SK-N-SH (cell line): ENCODE results near the gene DIS3L2. TPM values are rescaled to one million over a fixed set of nuclear protein-coding genes. Genes with fewer than 3 reads are reported as not detected.

Source experiments
- CTCF ChIA-PET: fragments of 300-600, 350-600 bp; formaldehyde crosslinking; extraction: SDS; loops from one replicate; lab custom pipeline; 2021; lab: Yijun Ruan, JAX
- POLR2A ChIA-PET: fragments of 350-600 bp; sonication (Branson Sonifier 250); formaldehyde crosslinking; extraction: SDS; loops from one replicate; lab custom pipeline; 2020; ENCODE audit warnings: antibody characterized with exemption, inconsistent platforms; lab: Yijun Ruan, JAX
- DNase-seq: peaks from one replicate; pipeline ENCODE4 v3.0.0; 2012
- H2AFZ ChIP-seq: fragments of 200-600 bp; sonication (generic); 2 replicates; pipeline ENCODE4 v1.8.1; 2016; ENCODE audit warnings: antibody characterized with exemption, mild to moderate bottlenecking, low read depth
- H3F3A ChIP-seq: fragments of 200-600 bp; sonication (generic); replicated peaks from 2 replicates; pipeline ENCODE3; 2016; ENCODE audit warnings: antibody characterized with exemption, mild to moderate bottlenecking; ENCODE audit not compliant: insufficient read depth
- H3K27ac ChIP-seq, 2 experiments: fragments of 200-500 bp in 1 of 2; fragments of 200-600 bp in 1 of 2; sonication (Bioruptor generic) in 1 of 2; sonication (generic), shearing (Covaris generic) in 1 of 2; 2 replicates each; pipeline versions ENCODE4 v1.5.1 to v1.6.1; 2014 to 2016; ENCODE audit warnings: low read depth in 2 of 2, inconsistent platforms in 1 of 2, low read length in 1 of 2, mild to moderate bottlenecking in 1 of 2, mixed read lengths in 1 of 2
- H3K27me3 ChIP-seq: fragments of 200-600 bp; sonication (generic), shearing (Covaris generic); 2 replicates; pipeline ENCODE4 v1.6.1; 2016; ENCODE audit warnings: mixed run types; ENCODE audit not compliant: insufficient read depth
- H3K36me3 ChIP-seq, 2 experiments: fragments of 200-500 bp in 1 of 2; fragments of 200-600 bp in 1 of 2; sonication (Bioruptor generic) in 1 of 2; sonication (generic) in 1 of 2; replicated peaks in 1 of 2; 2 replicates each; pipeline versions ENCODE3 to v1.5.1; 2014 to 2016; ENCODE audit warnings: low read length in 1 of 2, mild to moderate bottlenecking in 1 of 2; ENCODE audit not compliant: insufficient read depth in 2 of 2, control insufficient read depth in 1 of 2
- H3K4me1 ChIP-seq, 2 experiments: fragments of 200-500 bp in 1 of 2; fragments of 200-600 bp in 1 of 2; sonication (Bioruptor generic) in 1 of 2; sonication (generic), shearing (Covaris generic) in 1 of 2; 2 replicates each; pipeline versions ENCODE4 v1.5.1 to v1.6.1; 2014 to 2016; ENCODE audit warnings: low read depth in 1 of 2, low read length in 1 of 2, mixed run types in 1 of 2; ENCODE audit not compliant: insufficient read depth in 2 of 2, control insufficient read depth in 1 of 2
- H3K4me2 ChIP-seq: fragments of 200-600 bp; sonication (generic), shearing (Covaris generic); 2 replicates; pipeline ENCODE4 v1.6.1; 2017; ENCODE audit warnings: mixed run types
- H3K4me3 ChIP-seq, 2 experiments: fragments of 200-500 bp in 1 of 2; fragments of 200-600 bp in 1 of 2; sonication (Bioruptor generic) in 1 of 2; sonication (generic), shearing (Covaris generic) in 1 of 2; 2 replicates each; pipeline versions ENCODE4 v1.5.1 to v1.8.1; 2014 to 2016; ENCODE audit warnings: low read depth in 2 of 2, inconsistent platforms in 1 of 2, low read length in 1 of 2, mild to moderate bottlenecking in 1 of 2, mixed read lengths in 1 of 2, moderate library complexity in 1 of 2
- H3K79me2 ChIP-seq: fragments of 200-600 bp; sonication (generic); 2 replicates; pipeline ENCODE4 v1.8.1; 2017; ENCODE audit warnings: mild to moderate bottlenecking; ENCODE audit not compliant: insufficient read depth
- H3K9ac ChIP-seq: fragments of 200-600 bp; sonication (generic); 2 replicates; pipeline ENCODE4 v1.6.1; 2017; ENCODE audit warnings: mixed run types
- H3K9me2 ChIP-seq: fragments of 200-600 bp; sonication (generic); 2 replicates; pipeline ENCODE4 v1.6.1; 2017; ENCODE audit warnings: mixed run types
- H3K9me3 ChIP-seq: fragments of 200-600 bp; sonication (generic); 2 replicates; pipeline ENCODE4 v1.6.1; 2017; ENCODE audit warnings: mixed run types, mild to moderate bottlenecking, moderate library complexity
- H4K20me1 ChIP-seq: fragments of 200-600 bp; sonication (generic); 2 replicates; pipeline ENCODE4 v1.6.1; 2017; ENCODE audit warnings: mild to moderate bottlenecking, mixed run types; ENCODE audit not compliant: insufficient read depth
- CHD2 ChIP-seq: fragments of 150-350 bp; IDR thresholded peaks from 2 replicates; pipeline ENCODE4 v1.6.1; 2018; ENCODE audit warnings: low read length; ENCODE audit not compliant: partially characterized antibody
- FOSL2 ChIP-seq: IDR thresholded peaks from 2 replicates; pipeline ENCODE4 v1.4.0; 2012; ENCODE audit warnings: low read depth, mild to moderate bottlenecking, moderate library complexity, borderline replicate concordance
- FOXJ3 ChIP-seq: sonication (generic); formaldehyde crosslinking; IDR thresholded peaks from 2 replicates; pipeline ENCODE4 v1.5.1; 2020; ENCODE audit warnings: mild to moderate bottlenecking, missing genetic modification reagents
- JUND ChIP-seq: IDR thresholded peaks from 2 replicates; pipeline ENCODE4 v1.4.0; 2012
- MXI1 ChIP-seq: IDR thresholded peaks from 2 replicates; pipeline ENCODE4 v1.6.1; 2012; ENCODE audit warnings: mild to moderate bottlenecking, low read depth, low read length, improper control_type of control experiment
- NFIC ChIP-seq: IDR thresholded peaks from 2 replicates; pipeline ENCODE4 v1.4.0; 2012; ENCODE audit warnings: borderline replicate concordance
- POLR2AphosphoS5 ChIP-seq: IDR thresholded peaks from 2 replicates; pipeline ENCODE4 v1.6.1; 2012; ENCODE audit warnings: low read depth, low read length
- RAD21 ChIP-seq: IDR thresholded peaks from 2 replicates; pipeline ENCODE4 v1.6.1; 2012; ENCODE audit warnings: mild to moderate bottlenecking, low read length
- RCOR1 ChIP-seq: fragments of 150-350 bp; IDR thresholded peaks from 2 replicates; pipeline ENCODE4 v1.6.1; 2017; ENCODE audit warnings: antibody characterized with exemption, low read length
- RFX5 ChIP-seq: IDR thresholded peaks from 2 replicates; pipeline ENCODE4 v1.6.1; 2012; ENCODE audit warnings: mild to moderate bottlenecking, improper control_type of control experiment, low read length
- SIN3A ChIP-seq: IDR thresholded peaks from 2 replicates; pipeline ENCODE4 v1.6.1; 2012; ENCODE audit warnings: low read depth, mild to moderate bottlenecking, low read length, moderate library complexity, borderline replicate concordance
- SMC3 ChIP-seq: IDR thresholded peaks from 2 replicates; pipeline ENCODE4 v1.6.1; 2012; ENCODE audit warnings: low read depth, low read length, improper control_type of control experiment
- TCF12 ChIP-seq: IDR thresholded peaks from 2 replicates; pipeline ENCODE4 v1.4.0; 2012
- WGBS: methylation state at CpG from one replicate; pipeline ENCODE4 v1.1.6; 2017; ENCODE audit warnings: low lambda C conversion rate; 5-methylcytosine and 5-hydroxymethylcytosine counted together
- polyA plus RNA-seq, 3 experiments: library from polyadenylated mRNA; depleted of rRNA; stranded (reverse); fragments of >200 nt; gene quantifications; 2 replicates each; pipeline ENCODE4 v1.2.3, GENCODE V29; 2012
- TF ChIP-seq, protein P1 (sequence below): fragments of 150-350 bp; IDR thresholded peaks from 2 replicates; pipeline ENCODE4 v1.6.1; 2016; ENCODE audit warnings: mild to moderate bottlenecking, low read depth, low read length
- TF ChIP-seq, protein P2 (sequence below): IDR thresholded peaks from 2 replicates; pipeline ENCODE4 v1.6.1; 2012; ENCODE audit warnings: mild to moderate bottlenecking, low read depth, low read length, moderate library complexity
- TF ChIP-seq, protein P3 (sequence below): IDR thresholded peaks from 2 replicates; pipeline ENCODE4 v1.4.0; 2012; ENCODE audit warnings: low read depth
- TF ChIP-seq, protein P4 (sequence below): fragments of 200-600 bp; sonication (generic); IDR thresholded peaks from 2 replicates; pipeline ENCODE4 v1.6.1; 2017; ENCODE audit warnings: antibody characterized with exemption, mild to moderate bottlenecking, moderate library complexity

Gene DIS3L2
- polyA plus RNA-seq, 1 of the 3 experiments (the other 2 are of a cell fraction) = 17.9 TPM

DNA sequence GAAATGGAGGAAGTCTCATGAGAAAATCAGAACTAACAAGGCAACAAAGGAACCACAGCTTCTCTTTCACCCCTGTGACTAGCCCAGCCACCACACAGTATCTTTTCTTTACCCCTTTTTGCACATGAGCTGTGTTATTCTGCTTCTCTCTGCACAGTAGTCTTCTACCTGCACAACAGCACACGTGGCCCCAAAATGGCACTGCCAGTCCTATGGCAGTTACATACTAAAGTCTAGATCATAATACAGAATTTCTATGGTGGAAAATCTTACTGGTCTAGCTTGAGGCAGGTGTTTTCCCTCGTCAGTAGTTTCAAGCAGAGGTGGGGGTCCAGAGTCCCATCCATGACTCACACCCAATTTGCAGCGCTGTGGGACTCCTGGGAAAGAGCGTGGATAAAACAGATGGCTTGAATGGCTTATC is 177.7 kb downstream of the DIS3L2 start:
- CTCF ChIA-PET = interaction anchor here (2.4 kb wide), 1 partner anchor 213 kb away, joined by 13 read pairs; the partner anchor contains the start of gene NPPC
- peaks cover 4 to 11% of the 10 kb centered on the region in 2 experiments for H3K36me3 ChIP-seq
- peaks cover 0 to 11% of the 10 kb centered on the region in 2 experiments; a peak in 1 of 4 replicates for H3K4me1 ChIP-seq
- POLR2A ChIA-PET = no interaction called here
- no peaks in the 10 kb centered on the region for H3K79me2 ChIP-seq
- no peak for DNase-seq
- H4K20me1 ChIP-seq = no peaks in the 10 kb centered on the region
- H3F3A ChIP-seq = no peaks in the 10 kb centered on the region
- H3K9me2 ChIP-seq = no peaks in the 10 kb centered on the region
- WGBS = 90% methylated on average over 4 of the region's 4 CpGs
- no peak overlapping the region for H3K4me3 ChIP-seq
- H3K9ac ChIP-seq = no peak overlapping the region
- TF ChIP-seq, protein P1, sequence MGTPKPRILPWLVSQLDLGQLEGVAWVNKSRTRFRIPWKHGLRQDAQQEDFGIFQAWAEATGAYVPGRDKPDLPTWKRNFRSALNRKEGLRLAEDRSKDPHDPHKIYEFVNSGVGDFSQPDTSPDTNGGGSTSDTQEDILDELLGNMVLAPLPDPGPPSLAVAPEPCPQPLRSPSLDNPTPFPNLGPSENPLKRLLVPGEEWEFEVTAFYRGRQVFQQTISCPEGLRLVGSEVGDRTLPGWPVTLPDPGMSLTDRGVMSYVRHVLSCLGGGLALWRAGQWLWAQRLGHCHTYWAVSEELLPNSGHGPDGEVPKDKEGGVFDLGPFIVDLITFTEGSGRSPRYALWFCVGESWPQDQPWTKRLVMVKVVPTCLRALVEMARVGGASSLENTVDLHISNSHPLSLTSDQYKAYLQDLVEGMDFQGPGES = no peak
- TF ChIP-seq CHD2 (no peak), NFIC (no peak), RCOR1 (no peak)
- H3K27me3 ChIP-seq = no peaks in the 10 kb centered on the region
- H2AFZ ChIP-seq = no peak overlapping the region
- H3K4me2 ChIP-seq = no peak overlapping the region
- no peaks in the 10 kb centered on the region; the same call in 1 of the 2 replicates for H3K9me3 ChIP-seq
- H3K27ac ChIP-seq = no peak overlapping the region

DNA sequence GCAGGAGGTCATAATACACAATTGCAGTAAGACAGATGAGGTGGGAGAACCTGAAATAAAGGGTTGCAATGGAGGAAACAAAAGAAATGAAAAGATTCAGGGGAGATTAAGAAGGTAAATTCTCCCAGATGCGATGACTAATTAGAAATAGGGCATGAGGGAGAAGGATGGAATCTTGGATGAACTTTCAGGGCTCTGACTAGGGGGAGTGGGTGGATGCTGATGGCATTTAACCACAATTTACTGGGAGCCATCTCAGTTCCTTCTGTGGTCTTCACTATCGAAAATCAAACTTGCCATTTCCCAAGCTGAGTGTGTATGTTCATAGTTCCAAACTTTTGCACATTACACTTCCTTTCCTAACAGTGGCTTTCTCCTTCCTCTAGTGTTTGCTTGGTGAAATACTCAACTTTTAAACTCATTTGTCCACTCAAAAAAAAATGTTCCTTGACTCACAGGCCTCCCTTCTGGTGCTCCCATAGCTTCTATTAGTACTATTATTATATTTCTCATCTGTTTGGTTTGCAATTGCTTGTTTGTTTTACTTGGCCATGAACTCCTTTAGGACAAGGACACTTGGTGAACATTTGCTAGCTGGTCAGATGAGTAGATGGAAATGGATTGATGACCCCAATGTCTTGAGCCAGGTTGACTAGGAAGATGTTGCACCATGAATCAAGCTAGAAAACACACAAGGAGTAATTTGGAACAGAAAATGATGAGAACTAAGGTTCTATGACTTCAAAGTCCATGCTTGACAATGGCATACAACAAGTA is 178.5 kb downstream of the DIS3L2 start:
- Histone ChIP-seq H3K79me2 (no peaks in the 10 kb centered on the region), H3K27me3 (no peaks in the 10 kb centered on the region), H3K9ac (no peak overlapping the region), H3K9me3 (no peaks in the 10 kb centered on the region; the same call in 1 of the 2 replicates), H3K27ac (no peak overlapping the region), H3K36me3 (peaks cover 4 to 15% of the 10 kb centered on the region in 2 experiments), H3K9me2 (no peaks in the 10 kb centered on the region), H2AFZ (no peak overlapping the region), H3F3A (no peaks in the 10 kb centered on the region), H3K4me2 (no peak overlapping the region), H3K4me1 (peaks cover 0 to 11% of the 10 kb centered on the region in 2 experiments; a peak in 1 of 4 replicates), H4K20me1 (no peaks in the 10 kb centered on the region)
- ChIA-PET POLR2A (interaction anchor here (0.7 kb wide), 1 partner anchor 177 kb away, joined by 3 read pairs; no protein-coding TSS in a partner anchor), CTCF (interaction anchor here (0.9 to 3.9 kb wide), 4 partner anchors 19 to 215 kb away, joined by 3 to 117 read pairs (median 4); partner anchors contain the start of gene NPPC)
- WGBS = 92% methylated on average over 2 of the region's 2 CpGs
- no peak for TF ChIP-seq SIN3A
- no peak for TF ChIP-seq TCF12
- TF ChIP-seq NFIC = no peak
- TF ChIP-seq SMC3 = no peak
- TF ChIP-seq, protein P2, sequence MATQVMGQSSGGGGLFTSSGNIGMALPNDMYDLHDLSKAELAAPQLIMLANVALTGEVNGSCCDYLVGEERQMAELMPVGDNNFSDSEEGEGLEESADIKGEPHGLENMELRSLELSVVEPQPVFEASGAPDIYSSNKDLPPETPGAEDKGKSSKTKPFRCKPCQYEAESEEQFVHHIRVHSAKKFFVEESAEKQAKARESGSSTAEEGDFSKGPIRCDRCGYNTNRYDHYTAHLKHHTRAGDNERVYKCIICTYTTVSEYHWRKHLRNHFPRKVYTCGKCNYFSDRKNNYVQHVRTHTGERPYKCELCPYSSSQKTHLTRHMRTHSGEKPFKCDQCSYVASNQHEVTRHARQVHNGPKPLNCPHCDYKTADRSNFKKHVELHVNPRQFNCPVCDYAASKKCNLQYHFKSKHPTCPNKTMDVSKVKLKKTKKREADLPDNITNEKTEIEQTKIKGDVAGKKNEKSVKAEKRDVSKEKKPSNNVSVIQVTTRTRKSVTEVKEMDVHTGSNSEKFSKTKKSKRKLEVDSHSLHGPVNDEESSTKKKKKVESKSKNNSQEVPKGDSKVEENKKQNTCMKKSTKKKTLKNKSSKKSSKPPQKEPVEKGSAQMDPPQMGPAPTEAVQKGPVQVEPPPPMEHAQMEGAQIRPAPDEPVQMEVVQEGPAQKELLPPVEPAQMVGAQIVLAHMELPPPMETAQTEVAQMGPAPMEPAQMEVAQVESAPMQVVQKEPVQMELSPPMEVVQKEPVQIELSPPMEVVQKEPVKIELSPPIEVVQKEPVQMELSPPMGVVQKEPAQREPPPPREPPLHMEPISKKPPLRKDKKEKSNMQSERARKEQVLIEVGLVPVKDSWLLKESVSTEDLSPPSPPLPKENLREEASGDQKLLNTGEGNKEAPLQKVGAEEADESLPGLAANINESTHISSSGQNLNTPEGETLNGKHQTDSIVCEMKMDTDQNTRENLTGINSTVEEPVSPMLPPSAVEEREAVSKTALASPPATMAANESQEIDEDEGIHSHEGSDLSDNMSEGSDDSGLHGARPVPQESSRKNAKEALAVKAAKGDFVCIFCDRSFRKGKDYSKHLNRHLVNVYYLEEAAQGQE = no peak
- TF ChIP-seq JUND = no peak
- TF ChIP-seq RFX5 = no peak
- TF ChIP-seq, protein P3, sequence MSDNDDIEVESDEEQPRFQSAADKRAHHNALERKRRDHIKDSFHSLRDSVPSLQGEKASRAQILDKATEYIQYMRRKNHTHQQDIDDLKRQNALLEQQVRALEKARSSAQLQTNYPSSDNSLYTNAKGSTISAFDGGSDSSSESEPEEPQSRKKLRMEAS = no peak
- no peak for TF ChIP-seq FOXJ3 (CRISPR knock-in tag)
- TF ChIP-seq, protein P1 = no peak
- TF ChIP-seq, protein P4, sequence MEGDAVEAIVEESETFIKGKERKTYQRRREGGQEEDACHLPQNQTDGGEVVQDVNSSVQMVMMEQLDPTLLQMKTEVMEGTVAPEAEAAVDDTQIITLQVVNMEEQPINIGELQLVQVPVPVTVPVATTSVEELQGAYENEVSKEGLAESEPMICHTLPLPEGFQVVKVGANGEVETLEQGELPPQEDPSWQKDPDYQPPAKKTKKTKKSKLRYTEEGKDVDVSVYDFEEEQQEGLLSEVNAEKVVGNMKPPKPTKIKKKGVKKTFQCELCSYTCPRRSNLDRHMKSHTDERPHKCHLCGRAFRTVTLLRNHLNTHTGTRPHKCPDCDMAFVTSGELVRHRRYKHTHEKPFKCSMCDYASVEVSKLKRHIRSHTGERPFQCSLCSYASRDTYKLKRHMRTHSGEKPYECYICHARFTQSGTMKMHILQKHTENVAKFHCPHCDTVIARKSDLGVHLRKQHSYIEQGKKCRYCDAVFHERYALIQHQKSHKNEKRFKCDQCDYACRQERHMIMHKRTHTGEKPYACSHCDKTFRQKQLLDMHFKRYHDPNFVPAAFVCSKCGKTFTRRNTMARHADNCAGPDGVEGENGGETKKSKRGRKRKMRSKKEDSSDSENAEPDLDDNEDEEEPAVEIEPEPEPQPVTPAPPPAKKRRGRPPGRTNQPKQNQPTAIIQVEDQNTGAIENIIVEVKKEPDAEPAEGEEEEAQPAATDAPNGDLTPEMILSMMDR = no peak
- TF ChIP-seq MXI1 = no peak
- TF ChIP-seq FOSL2 = no peak
- no peak for TF ChIP-seq POLR2AphosphoS5
- TF ChIP-seq RAD21 = no peak
- TF ChIP-seq, all 33 proteins: peak for 0
- no peak for DNase-seq
- no peak overlapping the region for H3K4me3 ChIP-seq
